Neural cell (in vitro differentiated cells): ENCODE data around the gene ARHGEF25.

Experiments
- CTCF ChIP-seq: fragments of 450-650 bp; IDR thresholded peaks from 2 replicates; pipeline ENCODE4 v1.5.1; 2014; ENCODE audit warnings: antibody characterized with exemption, mild to moderate bottlenecking, moderate library complexity; ENCODE audit not compliant: poor library complexity, severe bottlenecking
- EP300 ChIP-seq: fragments of 450-650 bp; conservative IDR thresholded peaks from 2 replicates; pipeline ENCODE4 v1.6.1; 2014; ENCODE audit warnings: antibody characterized with exemption, mild to moderate bottlenecking, moderate library complexity; ENCODE audit not compliant: poor library complexity, severe bottlenecking
- EZH2 ChIP-seq: fragments of 200-600, 300-800 bp; shearing (Covaris generic), sonication (generic); IDR thresholded peaks from 2 replicates; pipeline ENCODE4 v1.6.1; 2014; ENCODE audit warnings: antibody characterized with exemption, low read length, borderline replicate concordance, mild to moderate bottlenecking; ENCODE audit not compliant: insufficient read depth, poor library complexity, severe bottlenecking
- POLR2AphosphoS5 ChIP-seq: IDR thresholded peaks from 2 replicates; pipeline ENCODE4 v1.6.1; 2012
- REST ChIP-seq: IDR thresholded peaks from 2 replicates; pipeline ENCODE4 v1.6.1; 2012; ENCODE audit warnings: borderline replicate concordance
- SMC3 ChIP-seq: fragments of 450-650 bp; conservative IDR thresholded peaks from 2 replicates; pipeline ENCODE4 v1.6.1; 2014; ENCODE audit warnings: antibody characterized with exemption, mild to moderate bottlenecking, moderate library complexity; ENCODE audit not compliant: poor library complexity
- TAF1 ChIP-seq: IDR thresholded peaks from 2 replicates; pipeline ENCODE4 v1.6.1; 2012; ENCODE audit warnings: low read depth

- TF ChIP-seq EZH2 (no peak), EP300 (no peak), CTCF (no peak), SMC3 (no peak), TAF1 (no peak), POLR2AphosphoS5 (no peak), REST (no peak)
Observed at GRCh38 chr12:57623385-57623784, 12.2 kb downstream of the ARHGEF25 start.
